Measurements from ENCODE around the gene TTLL4. TPM values are rescaled to one million over a fixed set of nuclear protein-coding genes. Genes with fewer than 3 reads are reported as not detected.

TTLL4 gene
- total and polyA plus RNA-seq, 2 donors (not counting 1 experiment from before 2014, with no cell fraction given) = 21.2 to 33.8 TPM

GRCh38 chr2:218743068-218743467 lies 32.4 kb downstream of the TTLL4 start:
- H3K4me3 ChIP-seq (ENCODE audit: control extremely low read depth in 1 of 5, extremely low read depth in 1 of 5, insufficient read depth in 1 of 5, low read depth in 2 of 5, low read length in 4 of 5) = no peak overlapping the region
- Mint-ChIP-seq H3K9me3 (ENCODE audit: insufficient read depth) (no peaks in the 10 kb centered on the region), H3K4me3 (no peak overlapping the region), H3K27ac (no peak overlapping the region), H3K27me3 (no peaks in the 10 kb centered on the region), H3K4me1 (no peaks in the 10 kb centered on the region)
- DNase-seq (no peak), ATAC-seq (ENCODE audit: low read depth) (no peak)
- WGBS (ENCODE audit: insufficient coverage) = 75% methylated on average over 3 of the region's 6 CpGs
- TF ChIP-seq EZH2 (IDR thresholded peaks at IDR 0.05; ENCODE audit: borderline replicate concordance, insufficient read depth, low read depth, low read length, poor library complexity, severe bottlenecking) (no peak), CTCF (IDR thresholded peaks at IDR 0.05) (no peak)
- H3K9me3 ChIP-seq (ENCODE audit: control extremely low read depth in 1 of 3, control insufficient read depth in 2 of 3, insufficient read depth in 1 of 3, low read length in 2 of 3) = no peaks in the 10 kb centered on the region
- ChIA-PET POLR2A (no interaction called here), CTCF (no interaction called here)
- no peaks in the 10 kb centered on the region for H3K79me2 ChIP-seq (ENCODE audit: control insufficient read depth, insufficient read depth, low read length)
- intact Hi-C loops (cut with micrococcal nuclease) = no loop called here
- H2AFZ ChIP-seq (ENCODE audit: insufficient read depth, low read depth, low read length, poor library complexity, severe bottlenecking) = no peak overlapping the region
- no peaks in the 10 kb centered on the region for H4K20me1 ChIP-seq (ENCODE audit: control insufficient read depth, insufficient read depth, low read length, poor library complexity, severe bottlenecking)
- H3K9ac ChIP-seq (ENCODE audit: low read length) = no peak overlapping the region
- H3K27me3 ChIP-seq (replicated peaks in 1 of 4; ENCODE audit: control extremely low read depth in 1 of 4, control insufficient read depth in 3 of 4, insufficient read depth in 4 of 4, low read length in 3 of 4) = no peaks in the 10 kb centered on the region
- peaks cover 0 to 70% of the 10 kb centered on the region in 2 experiments for H3K36me3 ChIP-seq (replicated peaks in 1 of 2; ENCODE audit: control extremely low read depth in 1 of 2, control insufficient read depth in 1 of 2, extremely low read depth in 1 of 2, insufficient read depth in 2 of 2, low read length in 1 of 2)
- no peak overlapping the region for H3K4me2 ChIP-seq (replicated peaks; ENCODE audit: low read depth, low read length, poor library complexity, severe bottlenecking)
- H3K27ac ChIP-seq (ENCODE audit: low read length in 2 of 2) = no peak overlapping the region
- H3K4me1 ChIP-seq (ENCODE audit: control insufficient read depth in 2 of 2, insufficient read depth in 2 of 2, low read length in 2 of 2) = no peaks in the 10 kb centered on the region

- ChIA-PET POLR2A (no interaction called here), CTCF (no interaction called here)
- H3K4me3 ChIP-seq (ENCODE audit: control extremely low read depth in 1 of 5, extremely low read depth in 1 of 5, insufficient read depth in 1 of 5, low read depth in 2 of 5, low read length in 4 of 5) = no peak overlapping the region
- H3K27me3 ChIP-seq (replicated peaks in 1 of 4; ENCODE audit: control extremely low read depth in 1 of 4, control insufficient read depth in 3 of 4, insufficient read depth in 4 of 4, low read length in 3 of 4) = no peaks in the 10 kb centered on the region
- WGBS (ENCODE audit: insufficient coverage) = 88% methylated on average over 1 of the region's 3 CpGs
- no peak for ATAC-seq (ENCODE audit: low read depth)
- TF ChIP-seq CTCF (IDR thresholded peaks at IDR 0.05) (no peak), EZH2 (IDR thresholded peaks at IDR 0.05; ENCODE audit: borderline replicate concordance, insufficient read depth, low read depth, low read length, poor library complexity, severe bottlenecking) (no peak)
- H2AFZ ChIP-seq (ENCODE audit: insufficient read depth, low read depth, low read length, poor library complexity, severe bottlenecking) = no peak overlapping the region
- H3K9me3 Mint-ChIP-seq (ENCODE audit: insufficient read depth) = no peaks in the 10 kb centered on the region
- no peak overlapping the region for H3K4me3 Mint-ChIP-seq
- no peaks in the 10 kb centered on the region for H4K20me1 ChIP-seq (ENCODE audit: control insufficient read depth, insufficient read depth, low read length, poor library complexity, severe bottlenecking)
- no peaks in the 10 kb centered on the region for H3K79me2 ChIP-seq (ENCODE audit: control insufficient read depth, insufficient read depth, low read length)
- no peak overlapping the region for H3K27ac Mint-ChIP-seq
- H3K4me1 ChIP-seq (ENCODE audit: control insufficient read depth in 2 of 2, insufficient read depth in 2 of 2, low read length in 2 of 2) = no peaks in the 10 kb centered on the region
- no peaks in the 10 kb centered on the region for H3K4me1 Mint-ChIP-seq
- intact Hi-C loops (cut with micrococcal nuclease) = no loop called here
- H3K27me3 Mint-ChIP-seq = no peaks in the 10 kb centered on the region
- H3K4me2 ChIP-seq (replicated peaks; ENCODE audit: low read depth, low read length, poor library complexity, severe bottlenecking) = no peak overlapping the region
- no peak for DNase-seq
- H3K36me3 ChIP-seq (replicated peaks in 1 of 2; ENCODE audit: control extremely low read depth in 1 of 2, control insufficient read depth in 1 of 2, extremely low read depth in 1 of 2, insufficient read depth in 2 of 2, low read length in 1 of 2) = peaks cover 0 to 66% of the 10 kb centered on the region in 2 experiments
- no peak overlapping the region for H3K27ac ChIP-seq (ENCODE audit: low read length in 2 of 2)
- H3K9me3 ChIP-seq (ENCODE audit: control extremely low read depth in 1 of 3, control insufficient read depth in 2 of 3, insufficient read depth in 1 of 3, low read length in 2 of 3) = no peaks in the 10 kb centered on the region
- no peak overlapping the region for H3K9ac ChIP-seq (ENCODE audit: low read length)
Observed at GRCh38 chr2:218744615-218745014, 34.0 kb downstream of the TTLL4 start.
